Gastroesophageal sphincter (tissue), 4 donors: ENCODE measurements around the gene MCF2L2. TPM values are rescaled to one million over a fixed set of nuclear protein-coding genes. Genes with fewer than 3 reads are reported as not detected.

Experiments used
- ATAC-seq: fragments of 150-250 bp; one replicate; pipeline ENCODE4 v1.9.1; 2016; ENCODE audit warnings: mild to moderate bottlenecking, moderate library complexity
- H3K27ac ChIP-seq, 4 donors: fragments of 200-600 bp; sonication (generic) in 3 of 4; 1 replicate in 3 of 4; 2 replicates in 1 of 4; pipeline ENCODE4 v1.5.1; 2016 to 2019
- H3K27me3 ChIP-seq: fragments of 200-600 bp; sonication (generic); one replicate; pipeline ENCODE4 v1.5.1; 2019
- H3K36me3 ChIP-seq, 2 donors: fragments of 200-600 bp; sonication (generic); one replicate each; pipeline ENCODE4 v1.5.1; 2019; ENCODE audit warnings: control low read depth in 1 of 2
- H3K4me1 ChIP-seq, 3 donors: fragments of 200-600 bp; sonication (generic); 1 replicate in 2 of 3; 2 replicates in 1 of 3; pipeline ENCODE4 v1.5.1; 2016 to 2019; ENCODE audit warnings: control low read depth in 2 of 3
- H3K4me3 ChIP-seq, 2 donors: fragments of 200-600 bp; sonication (generic); one replicate each; pipeline ENCODE4 v1.5.1; 2019; ENCODE audit warnings: mild to moderate bottlenecking in 1 of 2, moderate library complexity in 1 of 2
- H3K9me3 ChIP-seq, 3 donors: fragments of 200-600 bp; sonication (generic); one replicate each; pipeline ENCODE4 v1.5.1; 2017 to 2019; ENCODE audit warnings: control low read depth in 2 of 3
- CTCF ChIP-seq, 4 experiments: fragments of 200-600 bp in 2 of 4; fragments of 450-650 bp in 2 of 4; sonication (generic) in 1 of 4; IDR thresholded peaks; one replicate each; pipeline ENCODE4 v1.5.1; 2017 to 2019; ENCODE audit warnings: antibody characterized with exemption in 4 of 4, mild to moderate bottlenecking in 2 of 4, moderate library complexity in 2 of 4
- EP300 ChIP-seq: sonication (generic); formaldehyde crosslinking; IDR thresholded peaks from one replicate; pipeline ENCODE4 v1.6.1; 2017; ENCODE audit warnings: antibody characterized with exemption, mild to moderate bottlenecking
- POLR2A ChIP-seq, 2 donors: fragments of 450-650 bp; IDR thresholded peaks; one replicate each; pipeline ENCODE4 v1.6.1; 2017; ENCODE audit warnings: antibody characterized with exemption in 2 of 2, mild to moderate bottlenecking in 2 of 2, moderate library complexity in 1 of 2
- POLR2AphosphoS5 ChIP-seq: sonication (generic); formaldehyde crosslinking; IDR thresholded peaks from one replicate; pipeline ENCODE4 v1.6.1; 2017; ENCODE audit warnings: antibody characterized with exemption
- WGBS, 2 donors: methylation state at CpG; one replicate each; pipeline ENCODE4 v1.1.5; 2018; ENCODE audit warnings: low coverage in 1 of 2; 5-methylcytosine and 5-hydroxymethylcytosine counted together
- total RNA-seq, 4 donors: library from RNA; depleted of rRNA; stranded (reverse); fragments of >200 nt; gene quantifications; one replicate each; pipeline ENCODE4 v1.1.0, GENCODE V29; 2016

The MCF2L2 gene
- total RNA-seq, 4 donors from 2014 or later = 0.67 to 4.0 (median 2.7) TPM

- ATAC-seq = peak; percentile 30
- Histone ChIP-seq H3K4me3 (no peak overlapping the region), H3K9me3 (no peaks in the 10 kb centered on the region), H3K36me3 (no peaks in the 10 kb centered on the region), H3K27me3 (peaks cover 1% of the 10 kb centered on the region), H3K4me1 (peaks cover 0 to 3% (median 0%) of the 10 kb centered on the region in 3 donors), H3K27ac (peak overlapping the region in 1 of 4 donors; percentile 11)
- WGBS, 2 donors = 20 to 72% methylated on average over 1 to 5 of the region's 7 CpGs
- no peak for TF ChIP-seq EP300
- no peak for TF ChIP-seq POLR2A (IDR thresholded peaks at IDR 0.05)
- TF ChIP-seq POLR2AphosphoS5 = no peak
- TF ChIP-seq CTCF (IDR thresholded peaks at IDR 0.05) = no peak
Observed at GRCh38 chr3:183212565-183212964, 215.9 kb downstream of the MCF2L2 start.

- Histone ChIP-seq H3K27ac (peak overlapping the region in 1 of 4 donors; percentile 11), H3K9me3 (no peaks in the 10 kb centered on the region), H3K4me3 (no peak overlapping the region), H3K36me3 (no peaks in the 10 kb centered on the region), H3K27me3 (no peaks in the 10 kb centered on the region), H3K4me1 (peaks cover 0 to 3% (median 0%) of the 10 kb centered on the region in 3 donors)
- TF ChIP-seq CTCF (IDR thresholded peaks at IDR 0.05) (no peak), POLR2A (IDR thresholded peaks at IDR 0.05) (no peak), POLR2AphosphoS5 (no peak), EP300 (no peak)
- 79 to 95% methylated on average over 8 to 12 of the region's 12 CpGs for WGBS, 2 donors
- ATAC-seq = no peak
Observed at GRCh38 chr3:183212096-183212495, 216.3 kb downstream of the MCF2L2 start.

GRCh38 chr3:183211352-183211751 is 217.1 kb downstream of the MCF2L2 start:
- 78 to 87% methylated on average over 8 to 11 of the region's 13 CpGs for WGBS, 2 donors
- Histone ChIP-seq H3K4me1 (peaks cover 0 to 3% (median 0%) of the 10 kb centered on the region in 3 donors), H3K9me3 (no peaks in the 10 kb centered on the region), H3K36me3 (no peaks in the 10 kb centered on the region), H3K27me3 (no peaks in the 10 kb centered on the region), H3K27ac (peak overlapping the region in 1 of 4 donors; percentile 52), H3K4me3 (no peak overlapping the region)
- TF ChIP-seq POLR2A (IDR thresholded peaks at IDR 0.05) (no peak), POLR2AphosphoS5 (no peak), EP300 (no peak), CTCF (IDR thresholded peaks at IDR 0.05) (no peak)
- peak; percentile 80 for ATAC-seq

GRCh38 chr3:183210862-183211341 is 217.5 kb downstream of the MCF2L2 start:
- no peak overlapping the region for H3K4me3 ChIP-seq
- H3K9me3 ChIP-seq = no peaks in the 10 kb centered on the region
- peaks cover 0 to 3% (median 0%) of the 10 kb centered on the region in 3 donors for H3K4me1 ChIP-seq
- WGBS, 2 donors = 57 to 80% methylated on average over 6 to 9 of the region's 9 CpGs
- ATAC-seq = peak; percentile 44
- TF ChIP-seq POLR2AphosphoS5 (no peak), EP300 (no peak), POLR2A (IDR thresholded peaks at IDR 0.05) (no peak), CTCF (IDR thresholded peaks at IDR 0.05) (no peak)
- no peaks in the 10 kb centered on the region for H3K27me3 ChIP-seq
- peak overlapping the region in 1 of 4 donors; percentile 52 for H3K27ac ChIP-seq
- H3K36me3 ChIP-seq = no peaks in the 10 kb centered on the region

- WGBS, 2 donors = 55 to 62% methylated on average over 5 of the region's 5 CpGs
- Histone ChIP-seq H3K9me3 (no peaks in the 10 kb centered on the region), H3K36me3 (no peaks in the 10 kb centered on the region), H3K4me1 (peaks cover 0 to 3% (median 0%) of the 10 kb centered on the region in 3 donors), H3K27me3 (no peaks in the 10 kb centered on the region), H3K4me3 (no peak overlapping the region), H3K27ac (peak overlapping the region in 1 of 4 donors; percentile 52)
- TF ChIP-seq EP300 = no peak
- TF ChIP-seq CTCF (IDR thresholded peaks at IDR 0.05) = no peak
- no peak for TF ChIP-seq POLR2A (IDR thresholded peaks at IDR 0.05)
- no peak for TF ChIP-seq POLR2AphosphoS5
- ATAC-seq = no peak
Observed at GRCh38 chr3:183210341-183210740, 218.1 kb downstream of the MCF2L2 start.
